A549 (cell line): ENCODE measurements around the gene PBX1. TPM values are rescaled to one million over a fixed set of nuclear protein-coding genes. Genes with fewer than 3 reads are reported as not detected.

Source experiments
- ATAC-seq, 2 experiments: fragments of 200-7000 bp in 1 of 2; fragments of >200 bp in 1 of 2; cut with Nextera tagmentation in 1 of 2; cut with Tn5 transposase in 1 of 2; 3 replicates each; pipeline versions ENCODE4 v1.8.0 to v1.9.1; 2018 to 2020; ENCODE audit warnings: mild to moderate bottlenecking in 1 of 2, moderate library complexity in 1 of 2
- CTCF ChIA-PET: fragments of 300-600 bp; sonication (Branson Sonifier 250); formaldehyde crosslinking; extraction: SDS; loops from one replicate; lab custom pipeline; 2021; ENCODE audit warnings: antibody characterized with exemption, inconsistent platforms; lab: Yijun Ruan, JAX
- POLR2A ChIA-PET: fragments of 350-600 bp; formaldehyde crosslinking; extraction: SDS; loops from one replicate; lab custom pipeline; 2021; ENCODE audit warnings: antibody characterized with exemption, inconsistent platforms; lab: Yijun Ruan, JAX
- DNase-seq, 2 experiments: peaks; one replicate each; pipeline versions ENCODE4 v3.0.0 to v3.0.0-alpha.2; 2011 to 2016; ENCODE audit warnings: low read depth in 1 of 2, low spot score in 1 of 2
- FAIRE-seq: peaks from 2 replicates; lab custom pipeline; 2011; peaks lifted over from hg19 to GRCh38; lab: Jason Lieb, UNC
- H3K27ac ChIP-seq, 2 experiments: fragments of >200 bp; sonication (Bioruptor Twin); formaldehyde crosslinking; 3 replicates each; pipeline ENCODE4 v1.5.1; 2016 to 2017
- H3K4me1 ChIP-seq: fragments of >200 bp; sonication (Bioruptor Twin); formaldehyde crosslinking; 3 replicates; pipeline ENCODE4 v1.6.1; 2016
- H3K4me2 ChIP-seq: fragments of >200 bp; sonication (Bioruptor Twin); formaldehyde crosslinking; 3 replicates; pipeline ENCODE4 v1.6.1; 2016
- H3K4me3 ChIP-seq: fragments of >200 bp; sonication (Bioruptor Twin); formaldehyde crosslinking; 3 replicates; pipeline ENCODE4 v1.5.1; 2016
- H3K9me3 ChIP-seq: fragments of >200 bp; sonication (Bioruptor Twin); formaldehyde crosslinking; 3 replicates; pipeline ENCODE4 v1.6.1; 2016
- BHLHE40 ChIP-seq: IDR thresholded peaks from 2 replicates; pipeline ENCODE4 v1.6.1; 2012; ENCODE audit warnings: low read depth, low read length, inconsistent platforms
- CEBPB ChIP-seq, 2 experiments: fragments of >200 bp in 1 of 2; sonication (Bioruptor Twin) in 1 of 2; formaldehyde crosslinking in 1 of 2; IDR thresholded peaks; 2 replicates each; pipeline ENCODE4 v1.6.1; 2012 to 2016
- CHD2 ChIP-seq: fragments of 150-350 bp; IDR thresholded peaks from 2 replicates; pipeline ENCODE4 v1.6.1; 2014; ENCODE audit warnings: low read length; ENCODE audit not compliant: partially characterized antibody
- CHD4 ChIP-seq: fragments of 200-600 bp; sonication (generic); IDR thresholded peaks from 2 replicates; pipeline ENCODE4 v1.6.1; 2016; ENCODE audit warnings: antibody characterized with exemption, mild to moderate bottlenecking, borderline replicate concordance
- EHF ChIP-seq: fragments of 250-450 bp; sonication (Bioruptor Pico); IDR thresholded peaks from 2 replicates; pipeline ENCODE4 v1.5.0; 2020; ENCODE audit warnings: mild to moderate bottlenecking
- EHMT2 ChIP-seq: fragments of 200-600 bp; sonication (generic); IDR thresholded peaks from 2 replicates; pipeline ENCODE4 v1.6.1; 2016; ENCODE audit warnings: antibody characterized with exemption, low read depth, mild to moderate bottlenecking, moderate library complexity
- ESRRA ChIP-seq: fragments of 150-350 bp; IDR thresholded peaks from 2 replicates; pipeline ENCODE4 v1.6.1; 2014; ENCODE audit warnings: mild to moderate bottlenecking, low read length, borderline replicate concordance
- GATA3 ChIP-seq: IDR thresholded peaks from 2 replicates; pipeline ENCODE4 v1.6.1; 2012; ENCODE audit warnings: borderline replicate concordance
- HEYL ChIP-seq: fragments of 250-450 bp; sonication (Bioruptor Pico); IDR thresholded peaks from 2 replicates; pipeline ENCODE4 v1.8.0; 2021; ENCODE audit warnings: mild to moderate bottlenecking, moderate library complexity
- HOXB13 ChIP-seq: fragments of 250-450 bp; sonication (Bioruptor Pico); IDR thresholded peaks from 2 replicates; pipeline ENCODE4 v1.5.0; 2020; ENCODE audit warnings: low read depth, mild to moderate bottlenecking, moderate library complexity
- JUN ChIP-seq, 2 experiments: fragments of >200 bp; sonication (Bioruptor Twin); formaldehyde crosslinking; IDR thresholded peaks; 2 replicates in 1 of 2; 3 replicates in 1 of 2; pipeline ENCODE4 v1.6.1; 2016 to 2017
- JUNB ChIP-seq: fragments of >200 bp; sonication (Bioruptor Twin); formaldehyde crosslinking; IDR thresholded peaks from 2 replicates; pipeline ENCODE4 v1.6.1; 2016
- KDM1A ChIP-seq: fragments of 200-600 bp; sonication (generic); IDR thresholded peaks from 2 replicates; pipeline ENCODE4 v1.6.1; 2016; ENCODE audit warnings: low read depth, mild to moderate bottlenecking
- KDM5A ChIP-seq: fragments of 200-600 bp; sonication (generic); IDR thresholded peaks from 2 replicates; pipeline ENCODE4 v1.6.1; 2016; ENCODE audit warnings: antibody characterized with exemption, mild to moderate bottlenecking
- MAZ ChIP-seq: fragments of 150-350 bp; IDR thresholded peaks from 2 replicates; pipeline ENCODE4 v1.6.1; 2014; ENCODE audit warnings: antibody characterized with exemption, low read depth, low read length, borderline replicate concordance
- MYC ChIP-seq: IDR thresholded peaks from 2 replicates; pipeline ENCODE4 v1.6.1; 2012; ENCODE audit warnings: mild to moderate bottlenecking, inconsistent platforms, low read length, improper control_type of control experiment, borderline replicate concordance
- POLR2A ChIP-seq: IDR thresholded peaks from 2 replicates; pipeline ENCODE4 v1.6.1; 2012; ENCODE audit warnings: mild to moderate bottlenecking, low read length
- RAD21 ChIP-seq, 2 experiments: fragments of >200 bp in 1 of 2; sonication (Bioruptor Twin) in 1 of 2; formaldehyde crosslinking in 1 of 2; IDR thresholded peaks in 1 of 2; conservative IDR thresholded peaks in 1 of 2; 2 replicates in 1 of 2; 3 replicates in 1 of 2; pipeline ENCODE4 v1.6.1; 2012 to 2018; ENCODE audit warnings: inconsistent platforms in 1 of 2
- RCOR1 ChIP-seq: fragments of 150-350 bp; IDR thresholded peaks from 2 replicates; pipeline ENCODE4 v1.6.1; 2014; ENCODE audit warnings: antibody characterized with exemption, low read length, low read depth
- RFX5 ChIP-seq: fragments of 450-650 bp; IDR thresholded peaks from 2 replicates; pipeline ENCODE4 v1.7.1; 2014; ENCODE audit warnings: antibody characterized with exemption, mild to moderate bottlenecking, moderate library complexity
- SMC3 ChIP-seq: fragments of >200 bp; sonication (Bioruptor Twin); formaldehyde crosslinking; IDR thresholded peaks from 3 replicates; pipeline ENCODE4 v1.6.1; 2018; ENCODE audit warnings: inconsistent platforms
- SREBF2 ChIP-seq: fragments of 450-650 bp; IDR thresholded peaks from 2 replicates; pipeline ENCODE4 v1.6.1; 2014; ENCODE audit warnings: mild to moderate bottlenecking, moderate library complexity
- ZC3H11A ChIP-seq: fragments of 450-650 bp; IDR thresholded peaks from 2 replicates; pipeline ENCODE4 v1.6.1; 2014; ENCODE audit warnings: antibody characterized with exemption, mild to moderate bottlenecking
- ZNF302 ChIP-seq: fragments of 250-450 bp; sonication (Bioruptor Pico); IDR thresholded peaks from 2 replicates; pipeline ENCODE4 v1.9.0; 2021; ENCODE audit warnings: inconsistent platforms, mild to moderate bottlenecking, moderate library complexity
- WGBS: methylation state at CpG from one replicate; pipeline ENCODE4 v1.1.6; 2017; ENCODE audit errors: missing lambda C conversion rate; 5-methylcytosine and 5-hydroxymethylcytosine counted together
- polyA plus RNA-seq, 4 experiments: library from polyadenylated mRNA; depleted of rRNA in 3 of 4; stranded (reverse); fragments of >200 nt; fragmentation: RNase III in 1 of 4; extraction: RNeasy Plus Mini Kit Qiagen cat#74134 plus additional on column Dnase treatment in 1 of 4; gene quantifications; 2 replicates in 3 of 4; 3 replicates in 1 of 4; pipeline ENCODE4 v1.2.3, GENCODE V29; 2011 to 2017
- TF ChIP-seq, protein P1 (sequence below): fragments of 250-450 bp; sonication (Bioruptor Pico); IDR thresholded peaks from 2 replicates; pipeline ENCODE4 v1.5.0; 2021; ENCODE audit warnings: mild to moderate bottlenecking, moderate library complexity, borderline replicate concordance
- TF ChIP-seq, protein P2 (sequence below): fragments of >200 bp; sonication (Bioruptor Twin); formaldehyde crosslinking; IDR thresholded peaks from 3 replicates; pipeline ENCODE4 v1.5.1; 2016
- TF ChIP-seq, protein P3 (sequence below): fragments of 150-350 bp; IDR thresholded peaks from 2 replicates; pipeline ENCODE4 v1.6.1; 2014; ENCODE audit warnings: low read depth, mild to moderate bottlenecking, low read length

Gene PBX1
- polyA plus RNA-seq, 2 of the 4 experiments (the other 2 are of a cell fraction): 47.8 to 61.5 TPM

DNA sequence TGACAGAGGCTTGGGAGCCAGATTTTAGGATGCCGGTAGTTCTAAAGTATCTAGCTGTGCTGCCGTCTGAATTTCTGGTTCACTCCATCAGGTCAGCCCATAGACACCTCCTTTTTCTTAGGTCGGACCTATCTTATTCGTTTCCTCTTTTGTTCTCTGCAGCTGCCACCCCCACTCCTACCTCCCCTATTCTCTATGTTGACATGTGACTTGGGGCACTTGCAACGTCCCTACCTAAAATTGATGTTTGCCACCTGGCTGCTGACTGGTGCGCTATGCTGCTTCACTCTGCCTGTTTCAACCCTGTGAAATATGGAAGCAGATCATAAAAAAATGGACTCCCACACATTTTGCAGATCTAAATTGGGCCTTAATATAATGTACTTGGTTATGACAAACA, 55.3 kb downstream of the PBX1 start:
- Histone ChIP-seq H3K4me3 (no peak overlapping the region), H3K4me2 (no peak overlapping the region), H3K27ac (peak overlapping the region in 1 of 2 experiments; percentile 51; a peak in 1 of 6 replicates), H3K9me3 (no peaks in the 10 kb centered on the region), H3K4me1 (peaks cover 71% of the 10 kb centered on the region)
- WGBS: 77% methylated on average over 6 of the region's 6 CpGs
- ATAC-seq: no peak
- no peak for DNase-seq
- no peak for FAIRE-seq
- CTCF ChIA-PET: interaction anchor here (0.8 to 0.9 kb wide), 2 partner anchors 15 to 173 kb away, joined by 4 to 5 read pairs; no protein-coding TSS in a partner anchor
- POLR2A ChIA-PET: no interaction called here
- TF ChIP-seq ZC3H11A (no peak), CEBPB (IDR thresholded peaks at IDR 0.05) (no peak), EHF (CRISPR knock-in tag) (no peak), GATA3 (no peak), SREBF2 (no peak), HEYL (CRISPR knock-in tag) (no peak), JUNB (no peak), KDM5A (no peak), EHMT2 (no peak), JUN (IDR thresholded peaks at IDR 0.05) (no peak), HOXB13 (CRISPR knock-in tag) (no peak), ZNF302 (CRISPR knock-in tag) (no peak), POLR2A (no peak), MYC (no peak)
- TF ChIP-seq, protein P1, sequence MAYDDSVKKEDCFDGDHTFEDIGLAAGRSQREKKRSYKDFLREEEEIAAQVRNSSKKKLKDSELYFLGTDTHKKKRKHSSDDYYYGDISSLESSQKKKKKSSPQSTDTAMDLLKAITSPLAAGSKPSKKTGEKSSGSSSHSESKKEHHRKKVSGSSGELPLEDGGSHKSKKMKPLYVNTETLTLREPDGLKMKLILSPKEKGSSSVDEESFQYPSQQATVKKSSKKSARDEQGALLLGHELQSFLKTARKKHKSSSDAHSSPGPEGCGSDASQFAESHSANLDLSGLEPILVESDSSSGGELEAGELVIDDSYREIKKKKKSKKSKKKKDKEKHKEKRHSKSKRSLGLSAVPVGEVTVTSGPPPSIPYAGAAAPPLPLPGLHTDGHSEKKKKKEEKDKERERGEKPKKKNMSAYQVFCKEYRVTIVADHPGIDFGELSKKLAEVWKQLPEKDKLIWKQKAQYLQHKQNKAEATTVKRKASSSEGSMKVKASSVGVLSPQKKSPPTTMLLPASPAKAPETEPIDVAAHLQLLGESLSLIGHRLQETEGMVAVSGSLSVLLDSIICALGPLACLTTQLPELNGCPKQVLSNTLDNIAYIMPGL (CRISPR knock-in tag): no peak

DNA sequence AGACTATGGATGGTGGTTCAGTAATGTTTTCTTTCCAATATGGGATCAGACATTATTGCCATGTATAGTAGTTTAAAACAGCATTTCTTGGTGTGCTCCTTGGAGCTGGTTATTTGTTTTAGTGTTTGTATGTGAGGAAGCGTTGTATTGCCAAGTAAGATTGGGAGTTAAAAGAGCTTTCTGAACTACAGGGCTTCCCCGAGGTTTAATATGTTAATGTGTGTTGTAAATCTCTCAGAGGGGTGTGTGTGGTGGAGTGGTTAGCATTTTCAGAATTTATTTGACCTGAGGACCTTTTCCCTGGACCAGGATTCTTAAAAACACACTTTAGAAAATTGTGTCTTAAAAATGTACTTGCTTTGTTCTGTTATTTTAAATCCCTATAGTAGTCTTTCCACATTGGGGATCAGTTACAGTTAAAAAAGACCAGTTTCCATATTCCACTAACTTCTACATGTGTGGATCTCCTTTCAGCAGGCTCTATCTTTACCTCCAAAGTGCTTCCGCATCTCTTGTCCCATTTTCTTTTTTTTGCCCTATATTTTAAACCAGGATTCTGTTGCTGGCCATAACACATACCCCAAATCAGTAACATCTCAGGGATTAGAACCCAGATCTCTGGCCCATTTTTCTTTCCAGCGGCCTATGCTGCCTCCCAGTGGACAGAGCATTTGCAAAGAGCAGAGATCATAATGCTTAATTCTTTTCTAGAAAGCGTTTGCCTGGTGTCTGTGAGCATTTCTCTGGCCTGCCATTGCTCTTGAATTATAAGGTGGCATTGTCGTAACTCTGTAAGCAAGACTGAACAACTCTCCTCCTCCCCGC, 58.6 kb downstream of the PBX1 start:
- Histone ChIP-seq H3K4me1 (peaks cover 61% of the 10 kb centered on the region), H3K4me2 (no peak overlapping the region), H3K9me3 (no peaks in the 10 kb centered on the region), H3K4me3 (no peak overlapping the region), H3K27ac (peak overlapping the region; percentile 15 to 77; a peak in 3 of 6 replicates)
- ATAC-seq (peak; percentile 17 to 60; a peak in 3 of 6 replicates), FAIRE-seq (no peak), DNase-seq (peak in 1 of 2 experiments; percentile 51)
- ChIA-PET POLR2A (no interaction called here), CTCF (interaction anchor here (0.9 to 1.5 kb wide), 4 partner anchors 10 to 170 kb away, joined by 3 to 6 read pairs (median 4); no protein-coding TSS in a partner anchor)
- TF ChIP-seq, protein P2, sequence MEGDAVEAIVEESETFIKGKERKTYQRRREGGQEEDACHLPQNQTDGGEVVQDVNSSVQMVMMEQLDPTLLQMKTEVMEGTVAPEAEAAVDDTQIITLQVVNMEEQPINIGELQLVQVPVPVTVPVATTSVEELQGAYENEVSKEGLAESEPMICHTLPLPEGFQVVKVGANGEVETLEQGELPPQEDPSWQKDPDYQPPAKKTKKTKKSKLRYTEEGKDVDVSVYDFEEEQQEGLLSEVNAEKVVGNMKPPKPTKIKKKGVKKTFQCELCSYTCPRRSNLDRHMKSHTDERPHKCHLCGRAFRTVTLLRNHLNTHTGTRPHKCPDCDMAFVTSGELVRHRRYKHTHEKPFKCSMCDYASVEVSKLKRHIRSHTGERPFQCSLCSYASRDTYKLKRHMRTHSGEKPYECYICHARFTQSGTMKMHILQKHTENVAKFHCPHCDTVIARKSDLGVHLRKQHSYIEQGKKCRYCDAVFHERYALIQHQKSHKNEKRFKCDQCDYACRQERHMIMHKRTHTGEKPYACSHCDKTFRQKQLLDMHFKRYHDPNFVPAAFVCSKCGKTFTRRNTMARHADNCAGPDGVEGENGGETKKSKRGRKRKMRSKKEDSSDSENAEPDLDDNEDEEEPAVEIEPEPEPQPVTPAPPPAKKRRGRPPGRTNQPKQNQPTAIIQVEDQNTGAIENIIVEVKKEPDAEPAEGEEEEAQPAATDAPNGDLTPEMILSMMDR: peak; percentile 56
- TF ChIP-seq MAZ: no peak
- TF ChIP-seq, protein P3, sequence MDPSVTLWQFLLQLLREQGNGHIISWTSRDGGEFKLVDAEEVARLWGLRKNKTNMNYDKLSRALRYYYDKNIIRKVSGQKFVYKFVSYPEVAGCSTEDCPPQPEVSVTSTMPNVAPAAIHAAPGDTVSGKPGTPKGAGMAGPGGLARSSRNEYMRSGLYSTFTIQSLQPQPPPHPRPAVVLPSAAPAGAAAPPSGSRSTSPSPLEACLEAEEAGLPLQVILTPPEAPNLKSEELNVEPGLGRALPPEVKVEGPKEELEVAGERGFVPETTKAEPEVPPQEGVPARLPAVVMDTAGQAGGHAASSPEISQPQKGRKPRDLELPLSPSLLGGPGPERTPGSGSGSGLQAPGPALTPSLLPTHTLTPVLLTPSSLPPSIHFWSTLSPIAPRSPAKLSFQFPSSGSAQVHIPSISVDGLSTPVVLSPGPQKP: no peak
- TF ChIP-seq KDM1A: no peak
- TF ChIP-seq RAD21 (conservative IDR thresholded peaks at IDR 0.05 in 1 of 2, IDR thresholded peaks at IDR 0.05 in 1 of 2): peak; percentile 71 to 83
- TF ChIP-seq ESRRA: 0 out of 2 replicates have a peak, but pooled peaks have one; percentile 3
- TF ChIP-seq SMC3: peak; percentile 68
- TF ChIP-seq RFX5: no peak
- TF ChIP-seq BHLHE40: no peak
- no peak for TF ChIP-seq HEYL (CRISPR knock-in tag)
- TF ChIP-seq CHD2: no peak
- TF ChIP-seq CHD4: no peak
- no peak for TF ChIP-seq RCOR1
- WGBS: 66% methylated on average over 7 of the region's 7 CpGs
